ENCODE data around the gene IRS2. TPM values are rescaled to one million over a fixed set of nuclear protein-coding genes. Genes with fewer than 3 reads are reported as not detected.

The IRS2 gene
- total RNA-seq, 1 experiment from 2014 or later, result 5.9 TPM

- TF ChIP-seq REST (IDR thresholded peaks at IDR 0.05; ENCODE audit: insufficient read depth in 1 of 2, low read depth in 2 of 2, low read length in 1 of 2) (no peak), CTCF (IDR thresholded peaks at IDR 0.05) (no peak), SIN3A (IDR thresholded peaks at IDR 0.05; ENCODE audit: borderline replicate concordance, insufficient read depth, low read depth, low read length) (no peak), TCF7L2 (IDR thresholded peaks at IDR 0.05; ENCODE audit: low read depth, low read length) (no peak), POLR2AphosphoS5 (IDR thresholded peaks at IDR 0.05; ENCODE audit: low read depth, low read length) (no peak)
- CTCF ChIA-PET, result no interaction called here
- POLR2A ChIA-PET, result no interaction called here
- DNase-seq (ENCODE audit: low read depth, low spot score) (no peak), ATAC-seq (no peak)
- Histone ChIP-seq H3K36me3 (ENCODE audit: control insufficient read depth, insufficient read depth, low read length) (no peaks in the 10 kb centered on the region), H3K4me3 (ENCODE audit: low read depth in 2 of 2, low read length in 2 of 2) (peak overlapping the region; percentile 49 to 72), H3K9me3 (ENCODE audit: control insufficient read depth, insufficient read depth, low read depth, low read length) (no peaks in the 10 kb centered on the region), H3K27me3 (ENCODE audit: control insufficient read depth, insufficient read depth, low read length) (no peaks in the 10 kb centered on the region), H3K27ac (ENCODE audit: low read length) (peak overlapping the region; percentile 73), H3K4me1 (ENCODE audit: control insufficient read depth, insufficient read depth, low read length) (peaks cover 20% of the 10 kb centered on the region)
- BruUV-seq (replicated peaks), result no TSS peak
- in situ Hi-C loops (cut with HindIII; ENCODE audit: low pct_unique_long_range_greater_than_20kb, low sequenced_read_pairs) (no loop called here), intact Hi-C loops (cut with micrococcal nuclease; ENCODE audit: unreplicated experiment) (loop anchor here (5.0 kb wide), 3 partner anchors 508 to 818 kb away; no protein-coding TSS in a partner anchor)
Measured at GRCh38 chr13:109779876-109780510, 6.4 kb downstream of the IRS2 start.

- H3K27ac ChIP-seq (ENCODE audit: low read length), result peak overlapping the region; percentile 73
- ChIA-PET POLR2A (no interaction called here), CTCF (no interaction called here)
- no peaks in the 10 kb centered on the region for H3K36me3 ChIP-seq (ENCODE audit: control insufficient read depth, insufficient read depth, low read length)
- DNase-seq (ENCODE audit: low read depth, low spot score) (no peak), ATAC-seq (no peak)
- H3K27me3 ChIP-seq (ENCODE audit: control insufficient read depth, insufficient read depth, low read length), result no peaks in the 10 kb centered on the region
- intact Hi-C loops (cut with micrococcal nuclease; ENCODE audit: unreplicated experiment) (no loop called here), in situ Hi-C loops (cut with HindIII; ENCODE audit: low pct_unique_long_range_greater_than_20kb, low sequenced_read_pairs) (no loop called here)
- no TSS peak for BruUV-seq (replicated peaks)
- H3K4me3 ChIP-seq (ENCODE audit: low read depth in 2 of 2, low read length in 2 of 2), result peak overlapping the region; percentile 49 to 72
- no peak for TF ChIP-seq POLR2AphosphoS5 (IDR thresholded peaks at IDR 0.05; ENCODE audit: low read depth, low read length)
- no peak for TF ChIP-seq TCF7L2 (IDR thresholded peaks at IDR 0.05; ENCODE audit: low read depth, low read length)
- no peak for TF ChIP-seq REST (IDR thresholded peaks at IDR 0.05; ENCODE audit: insufficient read depth in 1 of 2, low read depth in 2 of 2, low read length in 1 of 2)
- TF ChIP-seq CTCF (IDR thresholded peaks at IDR 0.05), result no peak
- no peak for TF ChIP-seq SIN3A (IDR thresholded peaks at IDR 0.05; ENCODE audit: borderline replicate concordance, insufficient read depth, low read depth, low read length)
- H3K4me1 ChIP-seq (ENCODE audit: control insufficient read depth, insufficient read depth, low read length), result peaks cover 20% of the 10 kb centered on the region
- H3K9me3 ChIP-seq (ENCODE audit: control insufficient read depth, insufficient read depth, low read depth, low read length), result no peaks in the 10 kb centered on the region
Measured at GRCh38 chr13:109779074-109779473, 7.3 kb downstream of the IRS2 start.
